SH-SY5Y (cell line): ENCODE data around the gene KRT39.

ENCODE experiments used
- GATA2 ChIP-seq: IDR thresholded peaks from 2 replicates; pipeline ENCODE4 v1.6.1; 2011; ENCODE audit warnings: mild to moderate bottlenecking, low read depth, low read length
- GATA3 ChIP-seq: IDR thresholded peaks from 2 replicates; pipeline ENCODE4 v1.6.1; 2011; ENCODE audit warnings: low read depth, mild to moderate bottlenecking, low read length, moderate library complexity

- TF ChIP-seq GATA2: no peak
- no peak for TF ChIP-seq GATA3
Observed at GRCh38 chr17:40931311-40931710, 35.4 kb downstream of the KRT39 start.
